Measurements from ENCODE around the gene USF2. TPM values are rescaled to one million over a fixed set of nuclear protein-coding genes. Genes with fewer than 3 reads are reported as not detected.

USF2 gene
- total and polyA plus RNA-seq, 10 of the 15 experiments (the other 5 are each of a cell fraction or from before 2014, with no cell fraction given): 0.56 to 157 (median 65.5) TPM

- TF ChIP-seq, protein P1, sequence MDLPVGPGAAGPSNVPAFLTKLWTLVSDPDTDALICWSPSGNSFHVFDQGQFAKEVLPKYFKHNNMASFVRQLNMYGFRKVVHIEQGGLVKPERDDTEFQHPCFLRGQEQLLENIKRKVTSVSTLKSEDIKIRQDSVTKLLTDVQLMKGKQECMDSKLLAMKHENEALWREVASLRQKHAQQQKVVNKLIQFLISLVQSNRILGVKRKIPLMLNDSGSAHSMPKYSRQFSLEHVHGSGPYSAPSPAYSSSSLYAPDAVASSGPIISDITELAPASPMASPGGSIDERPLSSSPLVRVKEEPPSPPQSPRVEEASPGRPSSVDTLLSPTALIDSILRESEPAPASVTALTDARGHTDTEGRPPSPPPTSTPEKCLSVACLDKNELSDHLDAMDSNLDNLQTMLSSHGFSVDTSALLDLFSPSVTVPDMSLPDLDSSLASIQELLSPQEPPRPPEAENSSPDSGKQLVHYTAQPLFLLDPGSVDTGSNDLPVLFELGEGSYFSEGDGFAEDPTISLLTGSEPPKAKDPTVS (IDR thresholded peaks at IDR 0.05; ENCODE audit: low read depth, low read length): no peak
- no peak for TF ChIP-seq RBBP5 (conservative IDR thresholded peaks at IDR 0.05)
- TF ChIP-seq POLR2A (IDR thresholded peaks at IDR 0.05; ENCODE audit: low read depth, low read length): no peak
- TF ChIP-seq ZNF384 (IDR thresholded peaks at IDR 0.05; ENCODE audit: borderline replicate concordance, low read depth, low read length): peak; percentile 65
- peak; percentile 85 for TF ChIP-seq MEF2B (IDR thresholded peaks at IDR 0.05; ENCODE audit: partially characterized antibody, poor library complexity, severe bottlenecking)
- TF ChIP-seq ASH2L (IDR thresholded peaks at IDR 0.05; ENCODE audit: borderline replicate concordance, low read depth): no peak
- no peak for TF ChIP-seq HDGF (IDR thresholded peaks at IDR 0.05)
- no peak for TF ChIP-seq REST (IDR thresholded peaks at IDR 0.05; ENCODE audit: low read depth, low read length)
- no peak for TF ChIP-seq ATF2 (IDR thresholded peaks at IDR 0.05; ENCODE audit: low read length)
- TF ChIP-seq ZBTB4 (CRISPR knock-in tag; IDR thresholded peaks at IDR 0.05): 0 out of 2 replicates have a peak, but pooled peaks have one; percentile 35
- peak; percentile 73 to 74; a peak in 3 of 4 replicates for TF ChIP-seq IKZF2 (IDR thresholded peaks at IDR 0.05)
- TF ChIP-seq EZH2 (IDR thresholded peaks at IDR 0.05; ENCODE audit: borderline replicate concordance, control insufficient read depth, low read depth, low read length): no peak
- TF ChIP-seq BRCA1 (IDR thresholded peaks at IDR 0.05; ENCODE audit: low read depth, low read length): no peak
- TF ChIP-seq, protein P2, sequence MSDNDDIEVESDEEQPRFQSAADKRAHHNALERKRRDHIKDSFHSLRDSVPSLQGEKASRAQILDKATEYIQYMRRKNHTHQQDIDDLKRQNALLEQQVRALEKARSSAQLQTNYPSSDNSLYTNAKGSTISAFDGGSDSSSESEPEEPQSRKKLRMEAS (IDR thresholded peaks at IDR 0.05; ENCODE audit: low read depth, low read length): no peak
- no peak for TF ChIP-seq ESRRA (IDR thresholded peaks at IDR 0.05; ENCODE audit: low read length)
- TF ChIP-seq ZNF24 (IDR thresholded peaks at IDR 0.05): 0 out of 2 replicates have a peak, but pooled peaks have one; percentile 25
- TF ChIP-seq RAD21 (IDR thresholded peaks at IDR 0.05; ENCODE audit: insufficient read depth, low read depth, low read length): no peak
- no peak for TF ChIP-seq FOXM1 (IDR thresholded peaks at IDR 0.05; ENCODE audit: low read depth, low read length)
- TF ChIP-seq ZBED1 (IDR thresholded peaks at IDR 0.05; ENCODE audit: borderline replicate concordance): no peak
- peak; percentile 36; the same call in 1 of the 2 replicates for TF ChIP-seq MXI1 (IDR thresholded peaks at IDR 0.05; ENCODE audit: low read depth, low read length)
- no peak for TF ChIP-seq YBX1 (IDR thresholded peaks at IDR 0.05)
- TF ChIP-seq NFXL1 (IDR thresholded peaks at IDR 0.05; ENCODE audit: borderline replicate concordance): no peak
Measured at GRCh38 chr19:35320065-35320713, 51.4 kb downstream of the USF2 start (continued).
